Tibial artery (tissue), 4 donors: ENCODE measurements around the gene TGM2.

Experiments
- DNase-seq, 2 donors: peaks; one replicate each; pipeline ENCODE4 v3.0.0-alpha.2; 2019
- H3K27ac ChIP-seq, 2 donors: fragments of 200-600 bp; sonication (generic) in 1 of 2; 1 replicate in 1 of 2; 2 replicates in 1 of 2; pipeline ENCODE4 v1.5.1; 2018 to 2019; ENCODE audit warnings: mild to moderate bottlenecking in 1 of 2
- H3K27me3 ChIP-seq, 2 donors: fragments of 200-600 bp; sonication (generic) in 1 of 2; one replicate each; pipeline versions ENCODE4 v1.5.1 to v1.6.0; 2016 to 2019
- H3K36me3 ChIP-seq, 3 donors: fragments of 200-600 bp; sonication (generic) in 2 of 3; one replicate each; pipeline ENCODE4 v1.5.1; 2016 to 2019; ENCODE audit warnings: mild to moderate bottlenecking in 2 of 3
- H3K4me1 ChIP-seq, 4 donors: fragments of 200-600 bp; sonication (generic) in 2 of 4; 1 replicate in 3 of 4; 2 replicates in 1 of 4; pipeline ENCODE4 v1.5.1; 2016 to 2019
- H3K4me3 ChIP-seq, 2 donors: fragments of 200-600 bp; sonication (generic) in 1 of 2; 1 replicate in 1 of 2; 2 replicates in 1 of 2; pipeline ENCODE4 v1.5.1; 2018 to 2019; ENCODE audit warnings: mild to moderate bottlenecking in 2 of 2
- H3K9me3 ChIP-seq, 3 donors: fragments of 200-600 bp; sonication (generic) in 1 of 3; one replicate each; pipeline ENCODE4 v1.5.1; 2016 to 2019
- CTCF ChIP-seq, 2 experiments: fragments of 200-600 bp in 1 of 2; fragments of 450-650 bp in 1 of 2; IDR thresholded peaks; one replicate each; pipeline ENCODE4 v1.5.1; 2017 to 2019; ENCODE audit warnings: antibody characterized with exemption in 2 of 2, mild to moderate bottlenecking in 1 of 2, moderate library complexity in 1 of 2
- intact Hi-C: fragments of 100-400 bp; cut with DNase I; formaldehyde crosslinking; loops from one replicate; pipeline ENCODE4 v1.15.0; 2023; ENCODE audit warnings: low total_unique reads

The TGM2 gene

GRCh38 chr20:38197619-38198018 is 32.5 kb upstream of the TGM2 start:
- no peak for DNase-seq
- H3K4me3 ChIP-seq, result no peak overlapping the region
- no peaks in the 10 kb centered on the region for H3K9me3 ChIP-seq
- peak overlapping the region; percentile 83 to 88 for H3K27ac ChIP-seq
- peaks cover 0 to 29% (median 21%) of the 10 kb centered on the region in 4 donors for H3K4me1 ChIP-seq
- intact Hi-C loops, result no loop called here
- no peaks in the 10 kb centered on the region for H3K36me3 ChIP-seq
- no peak for TF ChIP-seq CTCF (IDR thresholded peaks at IDR 0.05)
- H3K27me3 ChIP-seq, result no peaks in the 10 kb centered on the region

GRCh38 chr20:38197217-38197616 is 32.1 kb upstream of the TGM2 start:
- Histone ChIP-seq H3K27me3 (no peaks in the 10 kb centered on the region), H3K36me3 (no peaks in the 10 kb centered on the region), H3K4me1 (peaks cover 0 to 33% (median 23%) of the 10 kb centered on the region in 4 donors), H3K27ac (peak overlapping the region; percentile 83 to 88), H3K9me3 (no peaks in the 10 kb centered on the region), H3K4me3 (no peak overlapping the region)
- DNase-seq, result no peak
- TF ChIP-seq CTCF (IDR thresholded peaks at IDR 0.05), result no peak
- intact Hi-C loops, result no loop called here

- DNase-seq, result peak; percentile 90 to 95
- Histone ChIP-seq H3K4me1 (peaks cover 0 to 39% (median 24%) of the 10 kb centered on the region in 4 donors), H3K4me3 (no peak overlapping the region), H3K9me3 (no peaks in the 10 kb centered on the region), H3K36me3 (no peaks in the 10 kb centered on the region), H3K27me3 (no peaks in the 10 kb centered on the region), H3K27ac (peak overlapping the region; percentile 83 to 88)
- TF ChIP-seq CTCF (IDR thresholded peaks at IDR 0.05), result no peak
- intact Hi-C loops, result no loop called here
Observed at GRCh38 chr20:38196592-38196991, 31.5 kb upstream of the TGM2 start.

GRCh38 chr20:38196076-38196475 is 31.0 kb upstream of the TGM2 start:
- TF ChIP-seq CTCF (IDR thresholded peaks at IDR 0.05), result no peak
- Histone ChIP-seq H3K4me3 (no peak overlapping the region), H3K4me1 (peaks cover 0 to 44% (median 29%) of the 10 kb centered on the region in 4 donors), H3K9me3 (no peaks in the 10 kb centered on the region), H3K27ac (peak overlapping the region; percentile 83 to 88), H3K27me3 (no peaks in the 10 kb centered on the region), H3K36me3 (no peaks in the 10 kb centered on the region)
- DNase-seq, result no peak
- intact Hi-C loops, result no loop called here

GRCh38 chr20:38195521-38195920 is 30.5 kb upstream of the TGM2 start:
- H3K27me3 ChIP-seq, result no peaks in the 10 kb centered on the region
- TF ChIP-seq CTCF (IDR thresholded peaks at IDR 0.05), result no peak
- no peak for DNase-seq
- no peak overlapping the region for H3K4me3 ChIP-seq
- H3K36me3 ChIP-seq, result no peaks in the 10 kb centered on the region
- intact Hi-C loops, result no loop called here
- peak overlapping the region; percentile 83 to 88 for H3K27ac ChIP-seq
- peaks cover 0 to 50% (median 34%) of the 10 kb centered on the region in 4 donors for H3K4me1 ChIP-seq
- H3K9me3 ChIP-seq, result no peaks in the 10 kb centered on the region

GRCh38 chr20:38194971-38195504 is 30.0 kb upstream of the TGM2 start:
- no peak for DNase-seq
- Histone ChIP-seq H3K27me3 (no peaks in the 10 kb centered on the region), H3K9me3 (no peaks in the 10 kb centered on the region), H3K4me3 (no peak overlapping the region), H3K4me1 (peaks cover 0 to 55% (median 39%) of the 10 kb centered on the region in 4 donors), H3K36me3 (no peaks in the 10 kb centered on the region), H3K27ac (peak overlapping the region; percentile 83 to 88)
- no peak for TF ChIP-seq CTCF (IDR thresholded peaks at IDR 0.05)
- intact Hi-C loops, result no loop called here
